ENCODE results near the gene AOC2.
"Not testable (repeated sequence)": the region's sequence is repeated elsewhere in the genome, so short reads cannot be mapped to it uniquely, and the experiment has no call there.

AOC2 gene

GRCh38 chr17:42883802-42884558 is 39.6 kb downstream of the AOC2 start:
- DNase-seq: no peak

GRCh38 chr17:42885806-42886205 is 41.4 kb downstream of the AOC2 start:
- DNase-seq: not testable (repeated sequence)

GRCh38 chr17:42886283-42887176 is 42.1 kb downstream of the AOC2 start:
- DNase-seq: no peak

- DNase-seq: no peak
Observed at GRCh38 chr17:42889809-42890208, 45.4 kb downstream of the AOC2 start.

GRCh38 chr17:42891539-42892152 is 47.3 kb downstream of the AOC2 start:
- DNase-seq: no peak

GRCh38 chr17:42893359-42893758 is 49.0 kb downstream of the AOC2 start:
- no peak for DNase-seq

GRCh38 chr17:42894283-42895184 is 50.2 kb downstream of the AOC2 start:
- DNase-seq: no peak

- DNase-seq: no peak
Observed at GRCh38 chr17:42895185-42895555, 50.8 kb downstream of the AOC2 start.

GRCh38 chr17:42898147-42898811 is 53.9 kb downstream of the AOC2 start:
- no peak for DNase-seq

GRCh38 chr17:42899981-42900380 is 55.6 kb downstream of the AOC2 start:
- DNase-seq: not testable (repeated sequence)
